LNCAP (cell line): ENCODE results near the gene PRKAR2B.

Source experiments
- CTCF ChIP-seq: fragments of 450-650 bp; IDR thresholded peaks from 2 replicates; pipeline ENCODE4 v1.5.1; 2017; ENCODE audit warnings: mild to moderate bottlenecking

Gene PRKAR2B

GRCh38 chr7:107100824-107101223 is 56.3 kb downstream of the PRKAR2B start:
- no peak for TF ChIP-seq CTCF

- TF ChIP-seq CTCF: no peak
Observed at GRCh38 chr7:107103369-107103768, 58.9 kb downstream of the PRKAR2B start.

- no peak for TF ChIP-seq CTCF
Observed at GRCh38 chr7:107104801-107105200, 60.3 kb downstream of the PRKAR2B start.

GRCh38 chr7:107105591-107106245 is 61.2 kb downstream of the PRKAR2B start:
- no peak for TF ChIP-seq CTCF

GRCh38 chr7:107108793-107109371 is 64.4 kb downstream of the PRKAR2B start:
- TF ChIP-seq CTCF: no peak

GRCh38 chr7:107109955-107110354 is 65.5 kb downstream of the PRKAR2B start:
- no peak for TF ChIP-seq CTCF

GRCh38 chr7:107111196-107111595 is 66.7 kb downstream of the PRKAR2B start:
- TF ChIP-seq CTCF: no peak
